HG02938 (cell line): ENCODE measurements around the gene NUDT2.
"Not testable (repeated sequence)": the region's sequence is repeated elsewhere in the genome, so short reads cannot be mapped to it uniquely, and the experiment has no call there.

ENCODE experiments used
- ATAC-seq: cut with Tn5 transposase; IDR thresholded peaks from one replicate; pipeline ENCODE4 v1.9.1; 2021; ENCODE audit warnings: mild to moderate bottlenecking, moderate library complexity; ENCODE audit not compliant: unreplicated experiment

Gene NUDT2

GRCh38 chr9:34334916-34335315 lies 5.5 kb downstream of the NUDT2 start:
- no peak for ATAC-seq

- ATAC-seq: no peak
These were observed 6.0 kb downstream of the NUDT2 start for GRCh38 chr9:34335376-34335775.

GRCh38 chr9:34337403-34337802 lies 8.0 kb downstream of the NUDT2 start:
- no peak for ATAC-seq

GRCh38 chr9:34338079-34338478 lies 8.7 kb downstream of the NUDT2 start:
- not testable (repeated sequence) for ATAC-seq

GRCh38 chr9:34338665-34339385 lies 9.5 kb downstream of the NUDT2 start:
- ATAC-seq: no peak

- ATAC-seq: no peak
These were observed 12.4 kb downstream of the NUDT2 start for GRCh38 chr9:34341659-34342295.

- ATAC-seq: no peak
These were observed 13.7 kb downstream of the NUDT2 start for GRCh38 chr9:34343090-34343489.

- no peak for ATAC-seq
These were observed 14.2 kb downstream of the NUDT2 start for GRCh38 chr9:34343605-34344004.

- ATAC-seq: no peak
These were observed 17.8 kb downstream of the NUDT2 start for GRCh38 chr9:34346873-34347799.

- ATAC-seq: no peak
These were observed 18.4 kb downstream of the NUDT2 start for GRCh38 chr9:34347800-34348158.

- ATAC-seq: no peak
These were observed 20.0 kb downstream of the NUDT2 start for GRCh38 chr9:34349324-34349723.

GRCh38 chr9:34352122-34352652 lies 22.8 kb downstream of the NUDT2 start:
- ATAC-seq: not testable (repeated sequence)

- not testable (repeated sequence) for ATAC-seq
These were observed 23.6 kb downstream of the NUDT2 start for GRCh38 chr9:34352957-34353356.

GRCh38 chr9:34362614-34363214 lies 33.3 kb downstream of the NUDT2 start:
- no peak for ATAC-seq

GRCh38 chr9:34363619-34364351 lies 34.4 kb downstream of the NUDT2 start:
- ATAC-seq: no peak

GRCh38 chr9:34365282-34365681 lies 35.9 kb downstream of the NUDT2 start:
- no peak for ATAC-seq

- no peak for ATAC-seq
These were observed 37.0 kb downstream of the NUDT2 start for GRCh38 chr9:34366365-34366764.

GRCh38 chr9:34367751-34368410 lies 38.5 kb downstream of the NUDT2 start:
- ATAC-seq: not testable (repeated sequence)

GRCh38 chr9:34368796-34369195 lies 39.4 kb downstream of the NUDT2 start:
- not testable (repeated sequence) for ATAC-seq

GRCh38 chr9:34369636-34370035 lies 40.3 kb downstream of the NUDT2 start:
- ATAC-seq: no peak
